Smooth muscle cell (in vitro differentiated cells): ENCODE results near the gene TFAP2B. TPM values are rescaled to one million over a fixed set of nuclear protein-coding genes. Genes with fewer than 3 reads are reported as not detected.

Experiments used
- DNase-seq: peaks from one replicate; lab custom pipeline; 2025; ENCODE audit not compliant: unreplicated experiment; lab: John Stamatoyannopoulos, UW
- H2AFZ ChIP-seq: fragments of 200-600 bp; sonication (generic); 2 replicates; pipeline ENCODE4 v1.6.0; 2016; ENCODE audit warnings: antibody characterized with exemption, low read depth, mild to moderate bottlenecking
- H3F3A ChIP-seq: fragments of 200-600 bp; sonication (generic); 2 replicates; pipeline ENCODE4 v1.6.0; 2017; ENCODE audit warnings: antibody characterized with exemption, low read depth
- H3K27ac ChIP-seq: fragments of 200-600 bp; sonication (generic); 2 replicates; pipeline ENCODE4 v1.5.1; 2016; ENCODE audit warnings: low read depth, mild to moderate bottlenecking
- H3K27me3 ChIP-seq: fragments of 200-600 bp; sonication (generic); 2 replicates; pipeline ENCODE4 v1.6.1; 2016; ENCODE audit warnings: low read depth, mild to moderate bottlenecking
- H3K36me3 ChIP-seq: fragments of 200-600 bp; sonication (generic); 2 replicates; pipeline ENCODE4 v1.5.1; 2016; ENCODE audit warnings: low read depth
- H3K4me1 ChIP-seq: fragments of 200-600 bp; sonication (generic); 2 replicates; pipeline ENCODE4 v1.5.1; 2016; ENCODE audit warnings: low read depth
- H3K4me2 ChIP-seq: fragments of 200-600 bp; sonication (generic); 2 replicates; pipeline ENCODE4 v1.6.0; 2016; ENCODE audit warnings: mild to moderate bottlenecking
- H3K4me3 ChIP-seq: fragments of 200-600 bp; sonication (generic); 2 replicates; pipeline ENCODE4 v1.5.1; 2016; ENCODE audit warnings: mild to moderate bottlenecking
- H3K79me2 ChIP-seq: fragments of 200-600 bp; sonication (generic); 2 replicates; pipeline ENCODE4 v1.6.0; 2016; ENCODE audit warnings: low read depth, mild to moderate bottlenecking
- H3K9ac ChIP-seq: fragments of 200-600 bp; sonication (generic); 2 replicates; pipeline ENCODE4 v1.6.0; 2016; ENCODE audit warnings: low read depth
- H3K9me3 ChIP-seq: fragments of 200-600 bp; sonication (generic); replicated peaks from 2 replicates; pipeline ENCODE4 v1.5.1; 2016; ENCODE audit warnings: low read depth
- H4K20me1 ChIP-seq: fragments of 200-600 bp; sonication (generic); 2 replicates; pipeline ENCODE4 v1.6.0; 2016; ENCODE audit warnings: low read depth
- WGBS: methylation state at CpG from one replicate; pipeline ENCODE4 v1.1.7; 2016; ENCODE audit warnings: low lambda C conversion rate; 5-methylcytosine and 5-hydroxymethylcytosine counted together
- polyA plus RNA-seq: library from polyadenylated mRNA; unstranded; fragments of >200 nt; fragmentation: Nextera tagmentation; extraction: Ambion mirVana; gene quantifications from 2 replicates; pipeline ENCODE4 v1.2.1, GENCODE V29; 2016
- total RNA-seq: library from RNA; depleted of rRNA; stranded (reverse); fragments of >200 nt; gene quantifications from 2 replicates; pipeline ENCODE4 v1.2.3, GENCODE V29; 2014
- TF ChIP-seq, protein P1 (sequence below): fragments of 200-600 bp; sonication (generic); IDR thresholded peaks from 2 replicates; pipeline ENCODE4 v1.5.1; 2017; ENCODE audit warnings: borderline replicate concordance, mild to moderate bottlenecking, antibody characterized with exemption; ENCODE audit not compliant: insufficient read depth, poor library complexity, severe bottlenecking

TFAP2B gene
- total and polyA plus RNA-seq, 2 experiments from 2014 or later = not detected

DNA sequence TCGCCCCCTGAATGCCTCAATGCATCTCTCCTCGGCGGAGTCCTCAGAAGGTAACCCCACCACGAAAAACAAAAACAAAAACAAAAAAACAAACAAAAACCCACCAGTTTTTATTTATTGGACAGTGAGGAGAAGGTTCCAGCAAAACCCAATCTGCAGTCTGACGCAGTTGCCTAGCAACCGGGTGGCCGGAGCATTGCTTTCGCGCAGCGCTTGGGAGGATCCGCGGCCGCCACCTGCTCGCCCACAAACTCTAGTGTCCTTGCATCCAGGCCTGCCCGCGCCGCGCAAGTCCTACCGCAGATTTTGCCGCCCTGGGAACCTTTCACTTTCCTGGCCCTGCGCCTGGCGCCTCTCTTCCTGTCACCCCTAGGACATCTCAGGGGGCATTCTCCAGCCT is 17.6 kb downstream of the TFAP2B start:
- 18% methylated on average over 22 of the region's 22 CpGs for WGBS
- Histone ChIP-seq H3K36me3 (no peaks in the 10 kb centered on the region), H3K27me3 (peaks cover 100% of the 10 kb centered on the region), H4K20me1 (no peaks in the 10 kb centered on the region), H3K9me3 (no peaks in the 10 kb centered on the region), H3K9ac (no peak overlapping the region), H3K27ac (no peak overlapping the region), H3K79me2 (no peaks in the 10 kb centered on the region), H2AFZ (no peak overlapping the region), H3K4me1 (peaks cover 3% of the 10 kb centered on the region), H3K4me3 (no peak overlapping the region), H3K4me2 (no peak overlapping the region), H3F3A (no peaks in the 10 kb centered on the region)
- TF ChIP-seq, protein P1, sequence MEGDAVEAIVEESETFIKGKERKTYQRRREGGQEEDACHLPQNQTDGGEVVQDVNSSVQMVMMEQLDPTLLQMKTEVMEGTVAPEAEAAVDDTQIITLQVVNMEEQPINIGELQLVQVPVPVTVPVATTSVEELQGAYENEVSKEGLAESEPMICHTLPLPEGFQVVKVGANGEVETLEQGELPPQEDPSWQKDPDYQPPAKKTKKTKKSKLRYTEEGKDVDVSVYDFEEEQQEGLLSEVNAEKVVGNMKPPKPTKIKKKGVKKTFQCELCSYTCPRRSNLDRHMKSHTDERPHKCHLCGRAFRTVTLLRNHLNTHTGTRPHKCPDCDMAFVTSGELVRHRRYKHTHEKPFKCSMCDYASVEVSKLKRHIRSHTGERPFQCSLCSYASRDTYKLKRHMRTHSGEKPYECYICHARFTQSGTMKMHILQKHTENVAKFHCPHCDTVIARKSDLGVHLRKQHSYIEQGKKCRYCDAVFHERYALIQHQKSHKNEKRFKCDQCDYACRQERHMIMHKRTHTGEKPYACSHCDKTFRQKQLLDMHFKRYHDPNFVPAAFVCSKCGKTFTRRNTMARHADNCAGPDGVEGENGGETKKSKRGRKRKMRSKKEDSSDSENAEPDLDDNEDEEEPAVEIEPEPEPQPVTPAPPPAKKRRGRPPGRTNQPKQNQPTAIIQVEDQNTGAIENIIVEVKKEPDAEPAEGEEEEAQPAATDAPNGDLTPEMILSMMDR = no peak
- no peak for DNase-seq

DNA sequence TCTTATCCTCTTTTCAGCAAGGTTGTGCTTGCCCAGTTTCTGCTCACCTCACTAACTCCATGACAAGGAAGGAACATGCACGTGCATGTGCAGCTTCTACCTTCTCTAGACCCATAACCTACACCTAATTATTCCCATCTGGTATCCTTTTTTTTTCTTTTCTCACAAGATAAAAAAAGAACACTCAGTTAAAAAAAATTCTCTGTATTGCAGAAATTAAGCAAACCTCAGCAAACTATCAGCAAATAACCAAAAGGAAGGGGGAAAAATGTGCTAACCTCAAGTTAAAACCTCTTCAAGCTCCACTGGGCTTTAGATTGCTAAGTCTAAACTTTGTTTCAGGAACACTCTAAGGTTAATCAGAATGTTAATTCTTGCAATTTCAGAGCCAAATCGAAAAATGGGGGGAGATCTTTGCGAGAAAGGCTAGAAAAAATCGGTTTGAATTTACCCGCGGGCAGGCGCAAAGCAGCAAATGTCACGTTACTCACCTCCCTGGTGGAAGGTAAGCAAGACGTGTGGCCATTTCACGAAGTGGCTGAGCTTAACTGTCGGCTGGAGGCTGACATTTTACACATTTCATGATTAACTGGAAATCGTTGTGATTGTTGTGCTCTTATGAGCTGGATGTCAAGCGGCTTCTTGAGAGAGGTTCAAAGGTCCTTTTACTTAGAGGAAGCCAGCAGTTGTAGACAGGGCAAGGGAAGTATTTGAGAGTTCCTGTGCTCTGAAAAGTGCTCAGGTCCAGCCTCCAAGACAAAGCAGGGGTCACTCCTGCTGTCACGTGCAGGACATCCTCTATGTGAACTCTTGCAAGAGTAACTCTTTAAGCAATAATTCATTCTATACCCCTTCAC is 19.1 kb downstream of the TFAP2B start:
- no peaks in the 10 kb centered on the region for H3K36me3 ChIP-seq
- no peak overlapping the region for H3K4me2 ChIP-seq
- peaks cover 100% of the 10 kb centered on the region for H3K27me3 ChIP-seq
- H4K20me1 ChIP-seq = no peaks in the 10 kb centered on the region
- WGBS = 14% methylated on average over 14 of the region's 14 CpGs
- no peak for DNase-seq
- no peak overlapping the region for H3K9ac ChIP-seq
- H3K9me3 ChIP-seq = no peaks in the 10 kb centered on the region
- H3K27ac ChIP-seq = no peak overlapping the region
- H3F3A ChIP-seq = no peaks in the 10 kb centered on the region
- TF ChIP-seq, protein P1 = no peak
- H2AFZ ChIP-seq = no peak overlapping the region
- no peaks in the 10 kb centered on the region for H3K79me2 ChIP-seq
- peaks cover 3% of the 10 kb centered on the region for H3K4me1 ChIP-seq
- no peak overlapping the region for H3K4me3 ChIP-seq

DNA sequence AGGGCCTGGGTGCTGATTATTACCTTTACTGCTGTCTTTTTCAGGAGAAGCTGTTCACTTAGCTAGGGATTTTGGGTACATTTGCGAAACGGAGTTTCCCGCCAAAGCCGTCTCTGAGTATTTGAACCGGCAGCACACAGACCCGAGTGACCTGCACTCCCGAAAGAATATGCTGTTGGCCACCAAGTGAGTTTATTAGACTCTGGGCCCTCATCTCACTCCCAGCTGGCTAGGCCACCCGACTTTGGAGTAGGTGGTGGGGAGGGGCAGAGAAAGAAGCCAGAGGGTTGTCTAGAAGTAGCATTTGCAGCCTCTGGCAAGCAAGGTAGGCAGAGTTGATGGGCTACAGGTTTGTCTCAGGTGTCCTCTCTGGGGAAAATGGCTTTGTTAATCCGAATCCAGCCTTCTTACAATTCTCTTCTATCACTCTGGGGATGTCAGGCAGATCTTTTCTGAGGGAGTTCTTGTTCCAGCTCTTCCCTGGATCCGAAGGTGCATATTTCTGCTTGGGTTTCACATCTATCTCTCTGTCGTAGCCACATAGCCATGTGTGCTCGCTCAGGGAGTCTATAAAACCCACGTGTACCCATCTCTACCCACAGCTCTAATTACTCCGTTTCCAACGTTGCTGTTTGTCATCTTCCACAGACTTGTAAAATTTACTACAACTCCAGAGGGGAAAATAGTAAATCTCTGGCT is 21.6 kb downstream of the TFAP2B start:
- H2AFZ ChIP-seq = no peak overlapping the region
- no peaks in the 10 kb centered on the region for H3F3A ChIP-seq
- 17% methylated on average over 15 of the region's 15 CpGs for WGBS
- no peak overlapping the region for H3K27ac ChIP-seq
- H3K27me3 ChIP-seq = peaks cover 100% of the 10 kb centered on the region
- peaks cover 18% of the 10 kb centered on the region for H3K4me1 ChIP-seq
- no peaks in the 10 kb centered on the region for H4K20me1 ChIP-seq
- H3K79me2 ChIP-seq = no peaks in the 10 kb centered on the region
- no peaks in the 10 kb centered on the region for H3K36me3 ChIP-seq
- no peak overlapping the region for H3K4me2 ChIP-seq
- H3K4me3 ChIP-seq = no peak overlapping the region
- DNase-seq = no peak
- H3K9me3 ChIP-seq = no peaks in the 10 kb centered on the region
- TF ChIP-seq, protein P1 = no peak
- no peak overlapping the region for H3K9ac ChIP-seq
